GM12878 (cell line): Measurements from ENCODE around the gene RAB37. TPM values are rescaled to one million over a fixed set of nuclear protein-coding genes. Genes with fewer than 3 reads are reported as not detected.

Experiments
- ATAC-seq: fragments of 200-7000 bp; cut with Tn5 transposase; 3 replicates; pipeline ENCODE4 v1.9.1; 2020; ENCODE audit warnings: mild to moderate bottlenecking, moderate library complexity
- BruUV-seq: library from RNA; stranded (reverse); fragments of 400-500 nt; replicated peaks from 2 replicates; lab custom pipeline; 2021; lab: Mats Ljungman, UMichigan
- CTCF ChIA-PET: fragments of 300-600 bp; sonication (Branson Sonifier 250); formaldehyde crosslinking; extraction: SDS; loops from one replicate; lab custom pipeline; 2021; ENCODE audit warnings: inconsistent platforms; lab: Yijun Ruan, JAX
- POLR2A ChIA-PET: fragments of 350-600 bp; formaldehyde crosslinking; extraction: SDS; loops from one replicate; lab custom pipeline; 2021; ENCODE audit warnings: inconsistent platforms; lab: Charles Lee
- RAD21 ChIA-PET: fragments of 300-600 bp; sonication (Branson Sonifier 250); formaldehyde crosslinking; loops from one replicate; lab custom pipeline; 2023; ENCODE audit warnings: antibody characterized with exemption; ENCODE audit not compliant: unreplicated experiment; lab: Charles Lee
- SMC1A ChIA-PET: fragments of 300-600 bp; sonication (Branson Sonifier 250); formaldehyde crosslinking; loops from one replicate; lab custom pipeline; 2023; ENCODE audit not compliant: unreplicated experiment, uncharacterized antibody; lab: Charles Lee
- DNase-seq: peaks from one replicate; pipeline ENCODE4 v3.0.0-alpha.2; 2011; ENCODE audit warnings: low read depth, low spot score
- FAIRE-seq: peaks from 3 replicates; lab custom pipeline; 2011; peaks lifted over from hg19 to GRCh38; lab: Jason Lieb, UNC
- H2AFZ ChIP-seq: 2 replicates; pipeline ENCODE4 v1.6.0; 2011; ENCODE audit warnings: low read depth, low read length, control low read depth; ENCODE audit not compliant: control insufficient read depth
- H3K27ac ChIP-seq: 2 replicates; pipeline ENCODE4 v1.5.1; 2011; ENCODE audit warnings: control low read depth; ENCODE audit not compliant: control insufficient read depth, insufficient read depth
- H3K27me3 ChIP-seq, 2 experiments: replicated peaks in 1 of 2; 2 replicates each; pipeline versions ENCODE4 v1.6.0 to v1.6.1; 2011; ENCODE audit warnings: low read length in 1 of 2; ENCODE audit not compliant: control insufficient read depth in 2 of 2, insufficient read depth in 2 of 2
- H3K36me3 ChIP-seq, 2 experiments: 2 replicates each; pipeline ENCODE4 v1.5.1; 2011; ENCODE audit warnings: low read length in 1 of 2; ENCODE audit not compliant: control insufficient read depth in 2 of 2, insufficient read depth in 2 of 2
- H3K4me1 ChIP-seq: 2 replicates; pipeline ENCODE4 v1.6.1; 2011; ENCODE audit warnings: mild to moderate bottlenecking, low read length, moderate library complexity, mixed read lengths; ENCODE audit not compliant: control insufficient read depth, insufficient read depth
- H3K4me2 ChIP-seq: 2 replicates; pipeline ENCODE4 v1.6.0; 2011; ENCODE audit warnings: control low read depth; ENCODE audit not compliant: control insufficient read depth, insufficient read depth
- H3K4me3 ChIP-seq: fragments of 200-600 bp; sonication (generic); 2 replicates; pipeline ENCODE4 v1.5.1; 2016
- H3K79me2 ChIP-seq: 2 replicates; pipeline ENCODE4 v1.6.0; 2011; ENCODE audit warnings: low read length; ENCODE audit not compliant: control insufficient read depth, insufficient read depth
- H3K9ac ChIP-seq: 2 replicates; pipeline ENCODE4 v1.8.0; 2011; ENCODE audit warnings: low read length, control low read depth, mixed read lengths; ENCODE audit not compliant: control insufficient read depth, insufficient read depth
- H3K9me3 ChIP-seq: replicated peaks from 3 replicates; pipeline ENCODE4 v1.5.1; 2011; ENCODE audit warnings: mild to moderate bottlenecking, low read length; ENCODE audit not compliant: control insufficient read depth, insufficient read depth
- H4K20me1 ChIP-seq: 2 replicates; pipeline ENCODE4 v1.6.0; 2011; ENCODE audit not compliant: control insufficient read depth, insufficient read depth
- ATF3 ChIP-seq: IDR thresholded peaks from 2 replicates; pipeline ENCODE4 v1.6.1; 2011; ENCODE audit warnings: low read depth, mild to moderate bottlenecking, low read length, moderate library complexity, borderline replicate concordance; ENCODE audit errors: extremely low read depth
- EZH2 ChIP-seq: IDR thresholded peaks from 2 replicates; pipeline ENCODE4 v1.6.1; 2012; ENCODE audit warnings: low read depth, mild to moderate bottlenecking, control low read depth, inconsistent platforms, low read length, borderline replicate concordance; ENCODE audit not compliant: control insufficient read depth
- RELA ChIP-seq: fragments of 450-650 bp; IDR thresholded peaks from 2 replicates; pipeline ENCODE4 v1.8.0; 2014; ENCODE audit warnings: borderline replicate concordance; ENCODE audit not compliant: partially characterized antibody
- SPI1 ChIP-seq: IDR thresholded peaks from 2 replicates; pipeline ENCODE4 v1.6.1; 2011; ENCODE audit warnings: low read depth, mild to moderate bottlenecking, low read length, moderate library complexity, borderline replicate concordance; ENCODE audit not compliant: insufficient read depth
- ZNF687 ChIP-seq: fragments of 450-650 bp; IDR thresholded peaks from 2 replicates; pipeline ENCODE4 v1.6.1; 2017; ENCODE audit warnings: mild to moderate bottlenecking, moderate library complexity
- WGBS: methylation state at CpG from one replicate; pipeline ENCODE4 v1.1.6; 2016; ENCODE audit warnings: low lambda C conversion rate; ENCODE audit not compliant: insufficient replicate concordance, insufficient coverage; ENCODE audit errors: missing lambda C conversion rate; 5-methylcytosine and 5-hydroxymethylcytosine counted together
- in situ Hi-C: fragments of 300-500 bp; cut with MboI; formaldehyde crosslinking; loops from 9 replicates; pipeline ENCODE4 v1.14.3; 2018; ENCODE audit warnings: mixed read lengths
- intact Hi-C: fragments of 100-400 bp; cut with micrococcal nuclease; formaldehyde crosslinking; loops from one replicate; pipeline ENCODE4 v1.14.2; 2022; ENCODE audit not compliant: unreplicated experiment
- polyA plus RNA-seq, 11 experiments: library from polyadenylated mRNA; depleted of rRNA in 4 of 11; unstranded in 6 of 11; stranded (reverse) in 5 of 11; fragments of >200 nt; fragmentation: Nextera tagmentation in 4 of 11; fragmentation: Illumina TruSeq in 1 of 11; extraction: Ambion mirVana in 4 of 11; extraction: Trizol in 1 of 11; gene quantifications; 1 replicate in 1 of 11; 2 replicates in 10 of 11; pipeline versions ENCODE4 v1.2.1 to v1.2.3, GENCODE V29; 2011 to 2016; ENCODE audit warnings: inconsistent platforms in 2 of 11, missing spikeins in 2 of 11, low read depth in 1 of 11
- total RNA-seq, 4 experiments: library from RNA; depleted of rRNA in 3 of 4; stranded (reverse); fragments of >200 nt in 3 of 4; fragmentation: Illumina TruSeq in 1 of 4; extraction: Trizol in 1 of 4; gene quantifications; 2 replicates each; pipeline versions ENCODE4 v1.2.1 to v1.2.3, GENCODE V29; 2013 to 2021
- TF ChIP-seq, protein P1 (sequence below), 3 experiments: IDR thresholded peaks in 2 of 3; conservative IDR thresholded peaks in 1 of 3; 2 replicates each; pipeline ENCODE4 v1.5.1; 2011; ENCODE audit warnings: low read depth in 3 of 3, low read length in 3 of 3, mild to moderate bottlenecking in 3 of 3, control low read depth in 2 of 3, moderate library complexity in 2 of 3, inconsistent platforms in 1 of 3, mixed read lengths in 1 of 3; ENCODE audit not compliant: control insufficient read depth in 2 of 3, insufficient read depth in 1 of 3; ENCODE audit errors: extremely low read depth in 1 of 3

The RAB37 gene
- total and polyA plus RNA-seq, 10 of the 15 experiments (the other 5 are each of a cell fraction or from before 2014, with no cell fraction given), result 0.48 to 5.6 (median 1.7) TPM

DNA sequence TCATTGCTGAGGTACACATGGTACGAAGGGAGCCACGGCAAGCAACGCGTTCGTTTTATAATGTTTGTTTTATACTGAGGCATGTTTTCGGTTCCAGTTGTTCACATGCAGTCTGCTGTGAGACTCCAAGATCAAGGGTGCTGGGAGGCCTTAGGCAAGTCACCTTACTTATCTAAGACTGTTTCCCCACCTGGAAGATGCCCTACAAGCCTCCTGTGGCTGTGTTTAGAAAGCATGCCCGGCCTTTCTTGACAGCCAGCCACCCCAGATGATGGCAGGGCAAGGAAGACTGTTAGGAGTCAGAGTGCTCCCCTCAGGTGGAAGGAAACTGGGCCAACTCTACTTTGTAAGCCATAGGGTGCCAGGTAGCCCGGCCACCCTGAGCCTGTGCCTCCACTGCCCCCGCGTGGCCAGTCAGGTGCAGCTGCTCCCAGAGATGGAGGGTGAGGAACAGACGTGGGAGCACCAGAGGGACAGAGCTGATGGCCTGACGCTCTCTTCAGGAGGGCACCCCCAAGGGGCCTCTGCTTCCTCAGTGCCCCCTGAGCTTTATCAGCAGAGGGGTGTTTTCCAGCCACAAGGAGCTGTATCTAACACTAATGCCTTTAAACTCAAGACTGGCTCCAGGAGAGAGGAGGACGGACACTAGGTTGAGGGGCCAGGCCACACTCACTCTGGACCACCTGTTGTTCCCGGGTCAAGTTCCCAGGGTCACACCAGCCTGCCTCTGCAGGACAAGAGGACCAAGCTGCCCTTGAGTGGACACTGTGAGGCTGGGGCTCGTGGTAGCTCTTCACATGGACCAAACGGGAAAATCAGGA is 33.7 kb downstream of the RAB37 start (continued):
- TF ChIP-seq, protein P1, sequence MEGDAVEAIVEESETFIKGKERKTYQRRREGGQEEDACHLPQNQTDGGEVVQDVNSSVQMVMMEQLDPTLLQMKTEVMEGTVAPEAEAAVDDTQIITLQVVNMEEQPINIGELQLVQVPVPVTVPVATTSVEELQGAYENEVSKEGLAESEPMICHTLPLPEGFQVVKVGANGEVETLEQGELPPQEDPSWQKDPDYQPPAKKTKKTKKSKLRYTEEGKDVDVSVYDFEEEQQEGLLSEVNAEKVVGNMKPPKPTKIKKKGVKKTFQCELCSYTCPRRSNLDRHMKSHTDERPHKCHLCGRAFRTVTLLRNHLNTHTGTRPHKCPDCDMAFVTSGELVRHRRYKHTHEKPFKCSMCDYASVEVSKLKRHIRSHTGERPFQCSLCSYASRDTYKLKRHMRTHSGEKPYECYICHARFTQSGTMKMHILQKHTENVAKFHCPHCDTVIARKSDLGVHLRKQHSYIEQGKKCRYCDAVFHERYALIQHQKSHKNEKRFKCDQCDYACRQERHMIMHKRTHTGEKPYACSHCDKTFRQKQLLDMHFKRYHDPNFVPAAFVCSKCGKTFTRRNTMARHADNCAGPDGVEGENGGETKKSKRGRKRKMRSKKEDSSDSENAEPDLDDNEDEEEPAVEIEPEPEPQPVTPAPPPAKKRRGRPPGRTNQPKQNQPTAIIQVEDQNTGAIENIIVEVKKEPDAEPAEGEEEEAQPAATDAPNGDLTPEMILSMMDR (IDR thresholded peaks at IDR 0.05 in 2 of 3, conservative IDR thresholded peaks at IDR 0.05 in 1 of 3; ENCODE audit: control insufficient read depth in 2 of 3, extremely low read depth in 1 of 3, insufficient read depth in 1 of 3, low read depth in 3 of 3, low read length in 3 of 3), result peak; percentile 81 to 85 (median 82)

- CTCF ChIA-PET, result interaction anchor here (0.8 to 7.0 kb wide), 14 partner anchors 9 to 114 kb away, joined by 3 to 60 read pairs (median 5); partner anchors contain the start of gene RAB37
- Histone ChIP-seq H3K4me1 (0 out of 2 replicates have a peak, but pooled peaks cover 3% of the 10 kb centered on the region), H3K27ac (no peak overlapping the region), H3K4me3 (no peak overlapping the region), H3K36me3 (peaks cover 26 to 34% of the 10 kb centered on the region in 2 experiments), H4K20me1 (no peaks in the 10 kb centered on the region), H3K27me3 (no peaks in the 10 kb centered on the region), H2AFZ (no peak overlapping the region), H3K9ac (no peak overlapping the region), H3K4me2 (no peak overlapping the region), H3K79me2 (peaks cover 12% of the 10 kb centered on the region), H3K9me3 (no peaks in the 10 kb centered on the region)
- intact Hi-C loops (no loop called here), in situ Hi-C loops (no loop called here)
- RAD21 ChIA-PET, result interaction anchor here (0.9 to 3.8 kb wide), 6 partner anchors 12 to 114 kb away, joined by 3 to 30 read pairs (median 6); no protein-coding TSS in a partner anchor
- 89% methylated on average over 8 of the region's 9 CpGs for WGBS
- no peak for FAIRE-seq
- DNase-seq, result no peak
- no peak for ATAC-seq
- no TSS peak for BruUV-seq
- SMC1A ChIA-PET, result interaction anchor here (0.7 to 1.6 kb wide), 8 partner anchors 8 to 114 kb away, joined by 3 to 13 read pairs (median 5); no protein-coding TSS in a partner anchor
- no peak for TF ChIP-seq SPI1
- no peak for TF ChIP-seq RELA
- no peak for TF ChIP-seq ZNF687
- TF ChIP-seq ATF3, result no peak
- TF ChIP-seq EZH2, result no peak
- POLR2A ChIA-PET, result no interaction called here
Observed at GRCh38 chr17:74771319-74771914, 34.4 kb downstream of the RAB37 start.
